HL-60 (cell line): ENCODE results near the gene ARTN.

Experiments used
- DNase-seq, 2 experiments: peaks; one replicate each; pipeline ENCODE4 v3.0.0-alpha.2; 2010 to 2020; ENCODE audit warnings: low read depth in 1 of 2, low spot score in 1 of 2
- H3K27ac ChIP-seq: fragments of 250-450 bp; sonication (Bioruptor Pico); replicated peaks from 2 replicates; pipeline ENCODE4 v1.5.1; 2020; ENCODE audit warnings: mild to moderate bottlenecking, moderate library complexity
- H3K27me3 ChIP-seq: fragments of 250-450 bp; sonication (Bioruptor Pico); 2 replicates; pipeline ENCODE4 v1.5.1; 2021; ENCODE audit warnings: mild to moderate bottlenecking, moderate library complexity; ENCODE audit not compliant: insufficient read depth, poor library complexity, severe bottlenecking
- H3K4me3 ChIP-seq: replicated peaks from 2 replicates; pipeline ENCODE4 v1.5.1; 2011; ENCODE audit warnings: mild to moderate bottlenecking, control low read depth, low read length; ENCODE audit not compliant: insufficient read depth
- GABPA ChIP-seq: IDR thresholded peaks from 2 replicates; pipeline ENCODE4 v1.6.1; 2012; ENCODE audit warnings: low read depth
- POLR2AphosphoS5 ChIP-seq: IDR thresholded peaks from 2 replicates; pipeline ENCODE4 v1.6.1; 2012; ENCODE audit warnings: low read depth
- SPI1 ChIP-seq: IDR thresholded peaks from 2 replicates; pipeline ENCODE4 v1.6.1; 2012; ENCODE audit warnings: low read depth, mild to moderate bottlenecking, borderline replicate concordance
- TF ChIP-seq, protein P1 (sequence below): IDR thresholded peaks from 2 replicates; pipeline ENCODE4 v1.6.1; 2012; ENCODE audit warnings: low read depth; ENCODE audit not compliant: insufficient replicate concordance
- TF ChIP-seq, protein P2 (sequence below): IDR thresholded peaks from one replicate; pipeline ENCODE4 v1.5.1; 2011; ENCODE audit warnings: low read length, control low read depth, inconsistent platforms; ENCODE audit not compliant: insufficient read depth

The ARTN gene

GRCh38 chr1:43976890-43977289 lies 43.3 kb downstream of the ARTN start:
- Histone ChIP-seq H3K27me3 (no peaks in the 10 kb centered on the region), H3K27ac (no peak overlapping the region), H3K4me3 (peak overlapping the region; percentile 75)
- DNase-seq, result no peak
- TF ChIP-seq, protein P1, sequence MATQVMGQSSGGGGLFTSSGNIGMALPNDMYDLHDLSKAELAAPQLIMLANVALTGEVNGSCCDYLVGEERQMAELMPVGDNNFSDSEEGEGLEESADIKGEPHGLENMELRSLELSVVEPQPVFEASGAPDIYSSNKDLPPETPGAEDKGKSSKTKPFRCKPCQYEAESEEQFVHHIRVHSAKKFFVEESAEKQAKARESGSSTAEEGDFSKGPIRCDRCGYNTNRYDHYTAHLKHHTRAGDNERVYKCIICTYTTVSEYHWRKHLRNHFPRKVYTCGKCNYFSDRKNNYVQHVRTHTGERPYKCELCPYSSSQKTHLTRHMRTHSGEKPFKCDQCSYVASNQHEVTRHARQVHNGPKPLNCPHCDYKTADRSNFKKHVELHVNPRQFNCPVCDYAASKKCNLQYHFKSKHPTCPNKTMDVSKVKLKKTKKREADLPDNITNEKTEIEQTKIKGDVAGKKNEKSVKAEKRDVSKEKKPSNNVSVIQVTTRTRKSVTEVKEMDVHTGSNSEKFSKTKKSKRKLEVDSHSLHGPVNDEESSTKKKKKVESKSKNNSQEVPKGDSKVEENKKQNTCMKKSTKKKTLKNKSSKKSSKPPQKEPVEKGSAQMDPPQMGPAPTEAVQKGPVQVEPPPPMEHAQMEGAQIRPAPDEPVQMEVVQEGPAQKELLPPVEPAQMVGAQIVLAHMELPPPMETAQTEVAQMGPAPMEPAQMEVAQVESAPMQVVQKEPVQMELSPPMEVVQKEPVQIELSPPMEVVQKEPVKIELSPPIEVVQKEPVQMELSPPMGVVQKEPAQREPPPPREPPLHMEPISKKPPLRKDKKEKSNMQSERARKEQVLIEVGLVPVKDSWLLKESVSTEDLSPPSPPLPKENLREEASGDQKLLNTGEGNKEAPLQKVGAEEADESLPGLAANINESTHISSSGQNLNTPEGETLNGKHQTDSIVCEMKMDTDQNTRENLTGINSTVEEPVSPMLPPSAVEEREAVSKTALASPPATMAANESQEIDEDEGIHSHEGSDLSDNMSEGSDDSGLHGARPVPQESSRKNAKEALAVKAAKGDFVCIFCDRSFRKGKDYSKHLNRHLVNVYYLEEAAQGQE, result no peak
- TF ChIP-seq POLR2AphosphoS5, result 0 out of 2 replicates have a peak, but pooled peaks have one; percentile 19
- TF ChIP-seq, protein P2, sequence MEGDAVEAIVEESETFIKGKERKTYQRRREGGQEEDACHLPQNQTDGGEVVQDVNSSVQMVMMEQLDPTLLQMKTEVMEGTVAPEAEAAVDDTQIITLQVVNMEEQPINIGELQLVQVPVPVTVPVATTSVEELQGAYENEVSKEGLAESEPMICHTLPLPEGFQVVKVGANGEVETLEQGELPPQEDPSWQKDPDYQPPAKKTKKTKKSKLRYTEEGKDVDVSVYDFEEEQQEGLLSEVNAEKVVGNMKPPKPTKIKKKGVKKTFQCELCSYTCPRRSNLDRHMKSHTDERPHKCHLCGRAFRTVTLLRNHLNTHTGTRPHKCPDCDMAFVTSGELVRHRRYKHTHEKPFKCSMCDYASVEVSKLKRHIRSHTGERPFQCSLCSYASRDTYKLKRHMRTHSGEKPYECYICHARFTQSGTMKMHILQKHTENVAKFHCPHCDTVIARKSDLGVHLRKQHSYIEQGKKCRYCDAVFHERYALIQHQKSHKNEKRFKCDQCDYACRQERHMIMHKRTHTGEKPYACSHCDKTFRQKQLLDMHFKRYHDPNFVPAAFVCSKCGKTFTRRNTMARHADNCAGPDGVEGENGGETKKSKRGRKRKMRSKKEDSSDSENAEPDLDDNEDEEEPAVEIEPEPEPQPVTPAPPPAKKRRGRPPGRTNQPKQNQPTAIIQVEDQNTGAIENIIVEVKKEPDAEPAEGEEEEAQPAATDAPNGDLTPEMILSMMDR, result no peak
- TF ChIP-seq SPI1, result no peak
- TF ChIP-seq GABPA, result no peak

GRCh38 chr1:43977376-43978263 lies 44.0 kb downstream of the ARTN start:
- H3K27ac ChIP-seq, result peak overlapping the region; percentile 54; the same call in 1 of the 2 replicates
- no peak for TF ChIP-seq SPI1
- no peak for TF ChIP-seq POLR2AphosphoS5
- TF ChIP-seq, protein P2, result no peak
- no peak for TF ChIP-seq GABPA
- TF ChIP-seq, protein P1, result no peak
- peak overlapping the region; percentile 75 for H3K4me3 ChIP-seq
- DNase-seq, result no peak
- no peaks in the 10 kb centered on the region for H3K27me3 ChIP-seq

GRCh38 chr1:43978264-43978550 lies 44.6 kb downstream of the ARTN start:
- DNase-seq, result peak; percentile 57 to 81
- peak overlapping the region; percentile 54 for H3K27ac ChIP-seq
- no peaks in the 10 kb centered on the region for H3K27me3 ChIP-seq
- H3K4me3 ChIP-seq, result peak overlapping the region; percentile 52
- TF ChIP-seq, protein P1, result no peak
- no peak for TF ChIP-seq GABPA
- TF ChIP-seq, protein P2, result no peak
- no peak for TF ChIP-seq POLR2AphosphoS5
- no peak for TF ChIP-seq SPI1
